NOMO-1 treated with dmso at 0.1 percent for 144 hours (cell line): ENCODE measurements around the gene PDK2.
A peak's percentile ranks its signal among the peaks of the same experiment; 100 is the strongest.

Experiments used
- DNase-seq: peaks from one replicate; lab custom pipeline; 2025; ENCODE audit not compliant: unreplicated experiment; lab: John Stamatoyannopoulos, UW

PDK2 gene

GRCh38 chr17:50133769-50134099, 38.6 kb downstream of the PDK2 start:
- DNase-seq = no peak

- DNase-seq = no peak
Observed at GRCh38 chr17:50134206-50135110, 39.3 kb downstream of the PDK2 start.

GRCh38 chr17:50135316-50136095, 40.4 kb downstream of the PDK2 start:
- no peak for DNase-seq

GRCh38 chr17:50136096-50136687, 41.0 kb downstream of the PDK2 start:
- DNase-seq = no peak

GRCh38 chr17:50137042-50137441, 41.9 kb downstream of the PDK2 start:
- no peak for DNase-seq

- no peak for DNase-seq
Observed at GRCh38 chr17:50139185-50139783, 44.1 kb downstream of the PDK2 start.

GRCh38 chr17:50139950-50140885, 45.1 kb downstream of the PDK2 start:
- peak; percentile 49 for DNase-seq

- DNase-seq = no peak
Observed at GRCh38 chr17:50141026-50141744, 46.0 kb downstream of the PDK2 start.

- DNase-seq = no peak
Observed at GRCh38 chr17:50141745-50142110, 46.6 kb downstream of the PDK2 start.

- DNase-seq = no peak
Observed at GRCh38 chr17:50143461-50144176, 48.5 kb downstream of the PDK2 start.

- DNase-seq = no peak
Observed at GRCh38 chr17:50144355-50144754, 49.2 kb downstream of the PDK2 start.

- no peak for DNase-seq
Observed at GRCh38 chr17:50144845-50145531, 49.8 kb downstream of the PDK2 start.

GRCh38 chr17:50145532-50146229, 50.5 kb downstream of the PDK2 start:
- DNase-seq = no peak

GRCh38 chr17:50146230-50146926, 51.2 kb downstream of the PDK2 start:
- no peak for DNase-seq

GRCh38 chr17:50146927-50147665, 51.9 kb downstream of the PDK2 start:
- DNase-seq = no peak

GRCh38 chr17:50147841-50148225, 52.7 kb downstream of the PDK2 start:
- no peak for DNase-seq
